ENCODE measurements around the gene ALS2.
"Not testable (repeated sequence)": the region's sequence is repeated elsewhere in the genome, so short reads cannot be mapped to it uniquely, and the experiment has no call there.

Gene ALS2

GRCh38 chr2:201698588-201699226, 82.0 kb downstream of the ALS2 start, which contains the start of gene MPP4:
Gene MPP4 (minus strand): TSS chr2:201698644. CDS start chr2:201693954, 4,690 bp downstream.
- H3K27ac ChIP-seq, result peak within 1 kb of the TSS in 6 of 21 experiments; percentile 5 to 69 (median 31)
- no peak within 1 kb of the TSS for H3K4me3 ChIP-seq

- Histone ChIP-seq H3K4me3 (no peak overlapping the region), H3K27ac (peak overlapping the region in 4 of 21 experiments; percentile 6 to 69 (median 31))
These were observed 82.8 kb downstream of the ALS2 start for GRCh38 chr2:201697899-201698298.

GRCh38 chr2:201696151-201696659, 84.5 kb downstream of the ALS2 start:
- H3K27ac ChIP-seq, result peak overlapping the region in 5 of 21 experiments; percentile 19 to 69 (median 38)
- no peak overlapping the region for H3K4me3 ChIP-seq

- Histone ChIP-seq H3K4me3 (no peak overlapping the region), H3K27ac (no peak overlapping the region)
These were observed 95.6 kb downstream of the ALS2 start for GRCh38 chr2:201685156-201685555.

GRCh38 chr2:201680743-201681142, 100.0 kb downstream of the ALS2 start:
- no peak overlapping the region for H3K27ac ChIP-seq
- no peak overlapping the region for H3K4me3 ChIP-seq

- Histone ChIP-seq H3K27ac (no peak overlapping the region), H3K4me3 (no peak overlapping the region)
These were observed 102.3 kb downstream of the ALS2 start for GRCh38 chr2:201678401-201678800.

- no peak overlapping the region for H3K27ac ChIP-seq
- H3K4me3 ChIP-seq, result no peak overlapping the region
These were observed 105.3 kb downstream of the ALS2 start for GRCh38 chr2:201675454-201675853.

GRCh38 chr2:201674794-201675193, 105.9 kb downstream of the ALS2 start:
- Histone ChIP-seq H3K27ac (no peak overlapping the region), H3K4me3 (no peak overlapping the region)

- Histone ChIP-seq H3K27ac (no peak overlapping the region), H3K4me3 (no peak overlapping the region)
These were observed 106.4 kb downstream of the ALS2 start for GRCh38 chr2:201674298-201674697.

GRCh38 chr2:201673546-201673945, 107.2 kb downstream of the ALS2 start:
- H3K27ac ChIP-seq, result no peak overlapping the region
- H3K4me3 ChIP-seq, result no peak overlapping the region

- H3K27ac ChIP-seq, H3K4me3 ChIP-seq: not testable (repeated sequence)
These were observed 109.5 kb downstream of the ALS2 start for GRCh38 chr2:201671205-201671604.

GRCh38 chr2:201669865-201670264, 110.9 kb downstream of the ALS2 start:
- Histone ChIP-seq H3K27ac (no peak overlapping the region), H3K4me3 (no peak overlapping the region)

GRCh38 chr2:201668402-201668910, 112.3 kb downstream of the ALS2 start:
- no peak overlapping the region for H3K4me3 ChIP-seq
- H3K27ac ChIP-seq, result no peak overlapping the region

- H3K4me3 ChIP-seq, result no peak overlapping the region
These were observed 116.4 kb downstream of the ALS2 start for GRCh38 chr2:201664334-201664733.

GRCh38 chr2:201661366-201661765, 119.4 kb downstream of the ALS2 start:
- no peak overlapping the region for H3K4me3 ChIP-seq
- H3K27ac ChIP-seq, result no peak overlapping the region

More at GRCh38 chr2:201664334-201664733, 116.4 kb downstream of the ALS2 start:
- no peak overlapping the region for H3K27ac ChIP-seq

- Histone ChIP-seq H3K4me3 (no peak overlapping the region), H3K27ac (no peak overlapping the region)
These were observed 120.3 kb downstream of the ALS2 start for GRCh38 chr2:201660293-201660895.

GRCh38 chr2:201656740-201657139, 124.0 kb downstream of the ALS2 start:
- Histone ChIP-seq H3K4me3 (no peak overlapping the region), H3K27ac (no peak overlapping the region)

GRCh38 chr2:201656102-201656501, 124.6 kb downstream of the ALS2 start:
- H3K27ac ChIP-seq, result no peak overlapping the region
- H3K4me3 ChIP-seq, result no peak overlapping the region

GRCh38 chr2:201654616-201655384, 125.9 kb downstream of the ALS2 start:
- no peak overlapping the region for H3K4me3 ChIP-seq
- H3K27ac ChIP-seq, result peak overlapping the region in 2 of 21 experiments; percentile 22 to 40

GRCh38 chr2:201653221-201653620, 127.5 kb downstream of the ALS2 start:
- H3K27ac ChIP-seq, result peak overlapping the region in 13 of 21 experiments; percentile 14 to 78 (median 55)
- no peak overlapping the region for H3K4me3 ChIP-seq
